IgD-negative memory B cell (primary cell): ENCODE results near the gene ZNF835. TPM values are rescaled to one million over a fixed set of nuclear protein-coding genes. Genes with fewer than 3 reads are reported as not detected.

Experiments
- H3K27ac Mint-ChIP-seq, 3 donors: one replicate each; pipeline ENCODE4 v1.8.0; 2020 to 2022; ENCODE audit warnings: mild to moderate bottlenecking in 3 of 3, mixed read lengths in 3 of 3, moderate library complexity in 1 of 3
- H3K27me3 Mint-ChIP-seq: one replicate; pipeline ENCODE4 v1.8.0; 2021; ENCODE audit warnings: mixed read lengths
- H3K36me3 Mint-ChIP-seq: one replicate; pipeline ENCODE4 v1.8.0; 2020; ENCODE audit warnings: mild to moderate bottlenecking, mixed read lengths
- H3K4me1 Mint-ChIP-seq, 3 donors: one replicate each; pipeline ENCODE4 v1.8.0; 2020 to 2022; ENCODE audit warnings: mixed read lengths in 3 of 3, mild to moderate bottlenecking in 1 of 3
- H3K4me3 Mint-ChIP-seq, 4 donors: one replicate each; pipeline ENCODE4 v1.8.0; 2020 to 2022; ENCODE audit warnings: mild to moderate bottlenecking in 4 of 4, mixed read lengths in 4 of 4, moderate library complexity in 3 of 4
- H3K9me3 Mint-ChIP-seq, 3 donors: one replicate each; pipeline ENCODE4 v1.8.0; 2020 to 2021; ENCODE audit warnings: mixed read lengths in 3 of 3, mild to moderate bottlenecking in 1 of 3
- polyA plus RNA-seq: library from polyadenylated mRNA; unstranded; fragments of 300-500 nt; fragmentation: Illumina TruSeq; gene quantifications from one replicate; pipeline ENCODE4 v1.2.3, GENCODE V29; 2021

The ZNF835 gene
- polyA plus RNA-seq = 6.0 TPM

DNA sequence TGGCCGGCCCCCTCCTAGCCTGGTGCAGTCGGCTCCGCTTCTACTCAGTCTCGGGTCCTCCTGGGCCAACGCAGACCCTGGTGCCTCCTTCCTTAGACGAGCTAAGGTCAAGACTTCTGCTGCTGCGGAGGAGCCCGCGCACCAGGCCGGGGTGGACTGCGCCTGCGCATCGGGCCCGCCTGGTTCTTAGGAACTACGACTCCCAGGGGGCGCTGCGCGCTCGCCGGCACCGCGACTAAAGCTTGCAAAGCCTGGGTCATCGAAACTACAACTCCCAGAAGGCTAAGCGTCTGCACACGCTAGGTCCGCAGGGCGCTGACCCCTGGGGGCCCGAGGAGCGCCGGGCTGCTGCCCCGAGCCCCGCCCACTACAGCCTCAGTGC lies at the start of gene ZNF835:
TSS of gene ZNF835 (minus strand) at position 145 of the 382 bp plus-strand sequence. CDS start 6,559 bp downstream, outside the sequence.
- no peaks in the 10 kb centered on the region for H3K27me3 Mint-ChIP-seq
- no peaks in the 10 kb centered on the region for H3K36me3 Mint-ChIP-seq
- peaks cover 0 to 3% (median 0%) of the 10 kb centered on the region in 3 donors for H3K9me3 Mint-ChIP-seq
- H3K4me3 Mint-ChIP-seq = peak within 1 kb of the TSS; percentile 91 to 98 (median 96)
- H3K27ac Mint-ChIP-seq = peak within 1 kb of the TSS in 2 of 3 donors; percentile 16 to 96
- peaks cover 3 to 6% (median 4%) of the 10 kb centered on the region in 3 donors for H3K4me1 Mint-ChIP-seq

DNA sequence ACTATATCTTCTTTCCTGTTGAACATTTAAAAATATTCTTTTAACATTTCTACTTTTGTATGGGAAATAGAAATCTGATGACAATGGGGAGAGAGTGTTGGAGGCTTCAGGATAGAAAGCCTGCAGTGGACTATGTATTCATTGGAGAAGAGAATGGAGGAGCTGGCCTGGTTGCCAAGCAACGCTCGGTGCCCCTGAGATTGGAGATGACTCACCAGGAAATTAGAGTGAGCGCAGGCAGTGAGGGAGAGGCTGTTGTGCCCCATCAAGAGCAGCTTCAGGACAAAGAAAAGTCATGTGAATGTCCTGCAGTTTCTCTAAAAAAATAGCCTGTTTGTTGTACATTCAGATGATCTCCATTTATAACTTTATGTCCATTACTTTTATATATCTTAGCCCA lies 48.7 kb upstream of the ZNF835 start:
- no peak overlapping the region for H3K4me3 Mint-ChIP-seq
- H3K9me3 Mint-ChIP-seq = peaks cover 18 to 34% (median 20%) of the 10 kb centered on the region in 3 donors
- peaks cover 7% of the 10 kb centered on the region for H3K36me3 Mint-ChIP-seq
- H3K27me3 Mint-ChIP-seq = no peaks in the 10 kb centered on the region
- no peaks in the 10 kb centered on the region for H3K4me1 Mint-ChIP-seq
- no peak overlapping the region for H3K27ac Mint-ChIP-seq

DNA sequence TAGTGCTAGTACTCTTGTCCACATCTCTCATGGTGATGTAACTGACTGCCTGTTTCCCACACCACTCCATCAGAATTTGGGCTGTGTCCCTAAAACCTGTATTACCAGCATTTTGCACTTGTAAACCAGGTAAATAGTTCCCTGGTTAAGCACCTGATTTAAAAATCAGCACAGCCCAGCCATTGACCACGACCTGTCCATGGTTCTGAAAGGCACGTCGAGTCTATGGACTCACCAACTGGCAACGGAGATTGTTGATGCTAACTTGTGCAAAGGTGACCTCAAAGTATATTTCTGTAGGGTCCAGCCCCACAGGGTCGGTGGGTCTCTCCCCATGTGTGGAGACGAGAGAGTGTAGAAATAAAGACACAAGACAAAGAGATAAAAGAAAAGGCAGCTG lies 46.7 kb upstream of the ZNF835 start:
- peaks cover 9% of the 10 kb centered on the region for H3K36me3 Mint-ChIP-seq
- no peaks in the 10 kb centered on the region for H3K27me3 Mint-ChIP-seq
- H3K9me3 Mint-ChIP-seq = peaks cover 9 to 25% (median 10%) of the 10 kb centered on the region in 3 donors
- H3K4me3 Mint-ChIP-seq = no peak overlapping the region
- no peaks in the 10 kb centered on the region for H3K4me1 Mint-ChIP-seq
- H3K27ac Mint-ChIP-seq = no peak overlapping the region

DNA sequence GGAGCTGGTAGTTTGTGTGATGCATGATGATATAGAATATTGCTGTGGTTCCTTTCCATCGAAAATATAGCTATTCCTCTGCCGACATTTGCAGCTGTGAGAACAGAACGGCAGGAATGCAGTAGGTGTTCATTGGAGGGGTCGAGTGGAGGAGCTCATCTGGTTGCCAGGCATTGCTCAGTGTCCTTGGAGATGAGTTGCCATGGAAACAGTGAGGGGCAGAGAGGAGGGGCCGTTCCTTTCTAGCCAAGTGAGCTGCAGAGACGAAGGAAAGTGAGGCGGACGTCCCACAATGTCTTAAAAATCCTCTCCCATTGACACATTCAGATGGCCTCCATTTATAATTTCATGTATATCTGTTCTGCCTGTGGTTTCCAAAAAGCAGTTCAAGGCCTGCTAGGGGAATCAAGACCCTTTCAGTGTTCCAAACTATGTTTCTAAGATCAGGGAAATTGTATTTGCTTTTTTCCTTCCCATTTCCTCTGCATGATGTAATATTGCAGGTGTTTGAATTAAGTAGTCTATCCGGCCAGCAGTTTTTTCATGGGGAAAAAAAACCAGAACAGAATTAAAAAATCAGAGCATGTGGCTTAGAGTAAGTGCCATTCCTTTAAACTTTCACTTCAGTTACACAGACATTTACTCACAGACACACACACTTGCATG lies 41.2 kb upstream of the ZNF835 start:
- no peaks in the 10 kb centered on the region for H3K4me1 Mint-ChIP-seq
- no peak overlapping the region for H3K4me3 Mint-ChIP-seq
- H3K27ac Mint-ChIP-seq = no peak overlapping the region
- peaks cover 5 to 13% (median 9%) of the 10 kb centered on the region in 3 donors for H3K9me3 Mint-ChIP-seq
- no peaks in the 10 kb centered on the region for H3K27me3 Mint-ChIP-seq
- peaks cover 2% of the 10 kb centered on the region for H3K36me3 Mint-ChIP-seq

DNA sequence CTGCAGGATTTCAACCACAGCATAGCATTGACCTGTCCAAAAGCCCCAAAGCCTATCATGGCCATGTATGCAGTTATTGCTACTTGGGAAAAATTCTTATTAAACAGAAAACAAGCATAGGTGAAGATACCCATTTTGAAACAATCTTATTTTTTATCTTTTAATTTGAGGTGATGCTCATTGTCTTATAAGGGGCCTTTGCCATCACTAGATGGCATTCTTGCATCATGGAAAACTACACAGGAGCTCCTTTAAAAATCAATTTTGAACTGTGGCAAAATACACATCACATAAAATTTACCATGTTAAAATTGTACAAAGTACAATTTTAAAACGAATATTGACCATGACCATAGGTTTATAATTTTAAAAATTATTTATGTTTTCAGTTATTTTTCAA lies 38.9 kb upstream of the ZNF835 start:
- peaks cover 2% of the 10 kb centered on the region for H3K36me3 Mint-ChIP-seq
- H3K9me3 Mint-ChIP-seq = peaks cover 5 to 23% (median 15%) of the 10 kb centered on the region in 3 donors
- H3K4me3 Mint-ChIP-seq = no peak overlapping the region
- H3K27me3 Mint-ChIP-seq = no peaks in the 10 kb centered on the region
- no peaks in the 10 kb centered on the region for H3K4me1 Mint-ChIP-seq
- H3K27ac Mint-ChIP-seq = no peak overlapping the region

DNA sequence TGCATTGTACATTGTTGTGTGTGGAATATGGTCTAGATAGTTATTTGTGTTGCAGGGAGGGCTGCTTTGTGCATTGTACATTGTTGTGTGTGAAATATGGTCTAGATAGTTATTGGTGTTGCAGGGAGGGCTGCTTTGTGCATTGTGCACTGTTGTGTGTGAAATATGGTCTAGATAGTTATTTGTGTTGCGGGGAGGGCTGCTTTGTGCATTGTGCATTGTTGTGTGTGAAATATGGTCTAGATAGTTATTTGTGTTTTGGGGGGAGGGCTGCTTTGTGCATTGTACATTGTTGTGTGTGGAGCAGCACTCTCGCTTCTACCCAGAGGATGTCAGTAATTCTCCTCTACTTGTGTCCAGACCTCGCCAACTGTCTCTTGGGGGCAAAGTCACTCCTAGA lies 36.3 kb upstream of the ZNF835 start:
- Mint-ChIP-seq H3K36me3 (no peaks in the 10 kb centered on the region), H3K4me3 (no peak overlapping the region), H3K4me1 (no peaks in the 10 kb centered on the region), H3K9me3 (peaks cover 7 to 32% (median 20%) of the 10 kb centered on the region in 3 donors), H3K27ac (no peak overlapping the region), H3K27me3 (no peaks in the 10 kb centered on the region)

DNA sequence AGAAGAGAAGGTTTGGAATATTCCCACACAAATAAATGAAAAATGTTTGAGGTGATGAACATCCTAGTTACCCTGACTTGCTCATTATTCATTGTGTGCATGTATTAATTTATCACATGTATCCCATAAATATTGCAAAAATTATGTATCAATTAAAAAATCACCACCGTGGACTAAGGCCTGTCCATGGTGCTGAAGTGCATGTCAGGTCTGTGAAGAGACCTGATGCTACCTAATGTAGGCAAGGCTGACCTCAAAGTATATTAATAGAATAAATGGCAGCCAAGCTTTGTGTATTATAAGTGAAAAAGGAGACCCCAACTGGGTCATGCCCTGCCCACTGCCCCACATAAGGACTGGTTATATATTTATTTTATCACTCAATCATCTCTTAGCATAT lies 34.4 kb upstream of the ZNF835 start:
- no peak overlapping the region for H3K4me3 Mint-ChIP-seq
- no peaks in the 10 kb centered on the region for H3K27me3 Mint-ChIP-seq
- H3K9me3 Mint-ChIP-seq = peaks cover 10 to 32% (median 19%) of the 10 kb centered on the region in 3 donors
- no peaks in the 10 kb centered on the region for H3K36me3 Mint-ChIP-seq
- no peaks in the 10 kb centered on the region for H3K4me1 Mint-ChIP-seq
- no peak overlapping the region for H3K27ac Mint-ChIP-seq

DNA sequence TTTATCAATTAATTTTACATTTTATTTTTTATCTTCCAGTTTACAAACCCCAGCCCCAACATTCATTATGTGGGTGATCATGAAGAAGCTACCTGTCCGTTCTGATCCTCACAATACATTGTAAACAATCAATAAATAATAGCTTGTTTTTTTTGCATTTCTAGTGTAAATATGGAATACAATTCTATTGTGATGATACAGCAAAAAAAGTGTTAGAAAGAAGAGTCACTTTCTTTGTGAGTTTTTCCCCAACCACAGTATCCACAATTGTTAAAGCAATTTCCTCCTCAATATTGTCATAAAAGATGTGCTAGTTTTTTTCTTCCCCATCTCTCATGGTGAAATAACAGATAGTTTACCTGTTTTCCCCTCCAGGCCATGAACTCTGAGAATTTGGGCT lies 30.3 kb upstream of the ZNF835 start:
- no peak overlapping the region for H3K4me3 Mint-ChIP-seq
- no peak overlapping the region for H3K27ac Mint-ChIP-seq
- H3K36me3 Mint-ChIP-seq = no peaks in the 10 kb centered on the region
- no peaks in the 10 kb centered on the region for H3K4me1 Mint-ChIP-seq
- H3K9me3 Mint-ChIP-seq = peaks cover 6 to 23% (median 22%) of the 10 kb centered on the region in 3 donors
- no peaks in the 10 kb centered on the region for H3K27me3 Mint-ChIP-seq

DNA sequence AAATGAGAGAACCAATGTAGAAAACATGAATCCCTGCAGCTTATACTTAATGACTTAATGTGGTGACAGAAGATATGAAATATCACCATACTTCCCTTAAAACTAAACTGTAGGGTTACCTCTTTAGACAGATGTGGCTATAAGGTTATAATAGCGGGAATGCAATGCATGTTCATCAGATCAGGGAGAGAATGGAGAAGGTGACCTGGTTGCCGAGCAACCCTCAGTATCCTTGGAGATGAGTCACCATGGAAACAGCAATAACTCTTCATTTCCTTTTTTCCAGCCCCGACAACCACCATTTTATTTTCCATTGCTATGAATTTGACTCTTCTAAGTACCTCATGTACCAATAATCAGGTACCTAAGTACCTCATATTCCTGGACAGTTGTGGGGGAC lies 28.0 kb upstream of the ZNF835 start:
- no peak overlapping the region for H3K4me3 Mint-ChIP-seq
- no peaks in the 10 kb centered on the region for H3K27me3 Mint-ChIP-seq
- H3K27ac Mint-ChIP-seq = no peak overlapping the region
- no peaks in the 10 kb centered on the region for H3K4me1 Mint-ChIP-seq
- H3K9me3 Mint-ChIP-seq = peaks cover 6 to 16% (median 16%) of the 10 kb centered on the region in 3 donors
- H3K36me3 Mint-ChIP-seq = no peaks in the 10 kb centered on the region

DNA sequence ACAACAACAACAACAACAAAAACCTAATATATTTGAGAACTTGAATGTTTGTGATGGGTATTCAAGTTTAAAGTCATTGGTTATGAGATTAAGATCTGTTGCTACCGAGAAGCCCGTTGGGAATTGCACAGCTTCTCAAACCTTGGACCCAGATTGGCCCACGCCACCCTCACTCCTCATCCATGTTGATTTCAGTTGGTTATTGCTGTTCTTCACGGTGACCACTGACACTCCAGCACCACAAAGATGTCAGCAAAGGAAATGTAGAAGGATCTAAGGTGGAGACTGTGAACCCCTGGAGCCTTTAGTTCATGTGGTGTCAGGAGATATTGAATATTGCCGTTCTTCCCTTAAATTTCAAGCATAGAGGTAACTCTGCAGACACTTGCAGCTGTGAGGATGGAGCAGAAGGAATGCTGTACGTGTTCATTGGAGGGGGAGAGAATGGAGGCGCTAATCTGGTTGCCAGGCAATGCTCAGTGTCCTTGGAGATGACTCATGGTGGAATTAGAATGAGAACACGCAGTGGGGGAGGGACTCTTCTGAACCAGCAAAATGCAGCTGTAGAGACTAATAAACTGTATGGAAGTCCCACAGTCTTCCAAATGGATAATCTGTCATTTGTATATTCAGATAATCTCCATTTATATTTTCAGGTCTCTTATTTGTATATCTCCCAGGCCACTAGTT lies 20.8 kb upstream of the ZNF835 start:
- no peaks in the 10 kb centered on the region for H3K36me3 Mint-ChIP-seq
- peaks cover 10 to 19% (median 14%) of the 10 kb centered on the region in 3 donors for H3K9me3 Mint-ChIP-seq
- no peak overlapping the region for H3K4me3 Mint-ChIP-seq
- no peaks in the 10 kb centered on the region for H3K27me3 Mint-ChIP-seq
- H3K4me1 Mint-ChIP-seq = no peaks in the 10 kb centered on the region
- peak overlapping the region in 1 of 3 donors; percentile 68 for H3K27ac Mint-ChIP-seq

DNA sequence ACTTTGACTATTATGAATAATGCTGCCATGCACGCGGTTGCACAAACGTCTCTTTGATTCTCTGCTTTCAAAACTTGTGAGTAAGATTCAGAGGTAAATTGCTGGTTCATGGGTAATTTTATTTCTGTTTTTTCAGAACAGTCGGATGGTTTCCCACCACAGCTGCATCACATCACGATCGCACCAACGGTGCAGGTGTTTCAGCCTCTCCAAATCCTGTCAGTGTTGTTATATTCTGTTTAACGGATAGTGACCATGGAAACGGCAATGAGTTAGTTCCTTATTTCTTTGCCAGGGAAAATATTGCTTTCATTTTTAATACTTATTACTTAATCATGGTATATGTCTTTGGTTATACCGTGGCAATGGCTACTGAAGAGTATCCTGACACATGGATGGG lies 19.1 kb upstream of the ZNF835 start:
- no peaks in the 10 kb centered on the region for H3K4me1 Mint-ChIP-seq
- peaks cover 3% of the 10 kb centered on the region for H3K36me3 Mint-ChIP-seq
- H3K9me3 Mint-ChIP-seq = peaks cover 10 to 24% (median 19%) of the 10 kb centered on the region in 3 donors
- no peak overlapping the region for H3K27ac Mint-ChIP-seq
- H3K4me3 Mint-ChIP-seq = no peak overlapping the region
- H3K27me3 Mint-ChIP-seq = no peaks in the 10 kb centered on the region

DNA sequence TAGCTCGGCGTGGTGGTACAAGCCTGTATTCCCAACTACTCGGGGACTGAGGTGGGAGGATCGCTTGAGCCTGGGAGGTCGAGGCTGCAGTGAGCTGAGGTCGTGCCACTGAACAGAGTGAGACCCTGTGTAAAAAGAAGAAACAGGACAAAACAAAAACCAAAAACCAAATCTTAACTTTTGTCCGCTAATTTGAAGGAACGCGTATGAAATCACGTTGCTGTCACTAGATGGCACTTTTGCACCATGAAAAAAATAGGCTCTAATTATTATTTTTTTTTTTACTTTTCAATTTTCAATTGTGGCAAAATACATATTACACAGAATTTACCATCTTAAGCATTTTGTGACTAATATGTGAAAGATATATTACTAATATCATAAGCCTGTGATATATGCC lies 17.6 kb upstream of the ZNF835 start:
- peaks cover 8 to 24% (median 24%) of the 10 kb centered on the region in 3 donors for H3K9me3 Mint-ChIP-seq

DNA sequence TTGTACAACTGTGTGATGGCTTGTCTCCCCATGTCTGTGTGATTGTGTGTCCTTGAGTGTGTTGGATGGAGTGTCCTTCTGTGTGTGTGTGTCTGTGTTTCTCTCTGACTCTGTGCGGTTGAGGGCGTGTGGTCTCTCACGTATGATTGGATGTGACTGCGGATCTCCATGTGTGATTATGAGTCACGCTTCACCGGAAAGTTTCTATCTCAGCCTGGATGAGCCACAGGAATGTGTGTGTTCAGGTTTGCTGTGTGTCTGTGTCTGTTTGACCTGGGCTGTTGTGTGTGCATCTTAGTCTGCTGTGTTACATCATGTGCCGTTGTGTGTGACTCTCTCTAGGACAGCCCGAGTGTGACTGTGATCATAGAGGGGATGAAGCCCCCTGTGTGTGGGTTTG lies 15.5 kb upstream of the ZNF835 start:
- no peak overlapping the region for H3K27ac Mint-ChIP-seq
- no peak overlapping the region for H3K4me3 Mint-ChIP-seq
- H3K36me3 Mint-ChIP-seq = peaks cover 3% of the 10 kb centered on the region
- no peaks in the 10 kb centered on the region for H3K27me3 Mint-ChIP-seq
- peaks cover 7 to 17% (median 13%) of the 10 kb centered on the region in 3 donors for H3K9me3 Mint-ChIP-seq
- no peaks in the 10 kb centered on the region for H3K4me1 Mint-ChIP-seq

More for the DNA sequence above, 17.6 kb upstream of the ZNF835 start:
- no peaks in the 10 kb centered on the region for H3K27me3 Mint-ChIP-seq
- H3K27ac Mint-ChIP-seq = no peak overlapping the region
- H3K36me3 Mint-ChIP-seq = peaks cover 3% of the 10 kb centered on the region
- H3K4me1 Mint-ChIP-seq = no peaks in the 10 kb centered on the region
- no peak overlapping the region for H3K4me3 Mint-ChIP-seq

DNA sequence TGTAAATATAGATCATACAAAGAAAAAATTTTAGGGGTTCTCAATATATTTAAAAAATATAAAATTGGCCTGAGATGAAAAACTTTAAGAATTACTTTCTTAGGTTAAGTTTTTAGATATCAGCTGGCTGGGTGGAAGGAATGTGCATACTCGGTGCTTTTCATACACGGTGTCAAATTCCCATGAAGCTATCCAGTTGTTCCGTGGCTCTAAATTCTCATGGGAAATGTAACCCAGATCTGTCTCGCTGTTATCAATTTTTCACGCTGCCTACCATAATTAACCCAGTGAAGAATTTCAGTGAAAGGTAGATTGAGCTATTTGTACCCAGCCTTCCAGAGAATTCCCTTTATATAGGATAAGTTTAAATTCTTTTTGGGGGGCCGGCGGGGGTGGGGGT lies 11.6 kb upstream of the ZNF835 start:
- peaks cover 3% of the 10 kb centered on the region for H3K36me3 Mint-ChIP-seq
- no peaks in the 10 kb centered on the region for H3K4me1 Mint-ChIP-seq
- no peak overlapping the region for H3K27ac Mint-ChIP-seq
- H3K27me3 Mint-ChIP-seq = no peaks in the 10 kb centered on the region
- peaks cover 5 to 19% (median 13%) of the 10 kb centered on the region in 3 donors for H3K9me3 Mint-ChIP-seq
- H3K4me3 Mint-ChIP-seq = no peak overlapping the region

DNA sequence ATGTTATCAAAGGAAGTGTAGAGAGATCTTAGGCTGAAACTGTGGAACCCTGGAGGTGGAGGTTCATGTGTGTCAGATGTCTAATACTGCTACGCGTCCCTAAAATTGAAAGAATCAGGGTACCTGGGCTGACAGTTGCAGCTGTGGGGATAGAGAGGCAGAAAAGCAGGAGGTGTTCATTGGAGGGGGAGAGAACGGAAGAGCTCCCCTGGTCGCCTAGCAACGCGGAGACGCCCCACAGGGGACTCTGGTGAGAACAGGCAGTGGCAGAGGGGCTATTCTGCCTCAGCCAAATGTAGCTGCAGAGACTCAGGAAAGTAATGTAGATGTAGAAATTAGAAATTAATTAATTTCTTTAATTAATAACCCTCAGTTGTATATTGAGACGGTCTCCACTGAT lies 10.1 kb upstream of the ZNF835 start:
- H3K36me3 Mint-ChIP-seq = peaks cover 3% of the 10 kb centered on the region
- H3K27ac Mint-ChIP-seq = no peak overlapping the region
- no peaks in the 10 kb centered on the region for H3K27me3 Mint-ChIP-seq
- no peaks in the 10 kb centered on the region for H3K4me1 Mint-ChIP-seq
- H3K9me3 Mint-ChIP-seq = peaks cover 5 to 12% (median 8%) of the 10 kb centered on the region in 3 donors
- H3K4me3 Mint-ChIP-seq = no peak overlapping the region

DNA sequence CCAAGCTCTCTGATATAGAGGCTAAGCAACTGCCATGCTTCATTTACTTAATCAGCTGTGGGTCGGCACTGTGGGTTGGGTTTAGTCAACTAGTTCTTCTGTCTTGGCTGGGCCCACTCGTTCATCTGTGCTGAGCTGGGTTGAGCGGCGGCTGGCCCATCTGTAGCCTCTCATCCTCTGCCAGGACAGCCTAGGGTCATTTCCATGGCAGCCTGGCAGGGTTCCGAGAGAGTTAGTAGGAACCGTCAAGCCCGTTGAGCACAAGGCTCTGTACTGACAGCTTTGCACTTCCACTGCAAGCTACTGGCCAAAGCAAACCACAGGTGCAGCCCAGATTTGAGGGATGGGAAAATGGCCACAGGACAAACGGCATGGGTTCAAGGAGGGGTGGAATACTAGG lies 6.6 kb upstream of the ZNF835 start:
- Mint-ChIP-seq H3K9me3 (peaks cover 3 to 11% (median 5%) of the 10 kb centered on the region in 3 donors), H3K27me3 (no peaks in the 10 kb centered on the region), H3K27ac (no peak overlapping the region), H3K4me1 (no peaks in the 10 kb centered on the region), H3K36me3 (no peaks in the 10 kb centered on the region), H3K4me3 (no peak overlapping the region)
